ENCODE measurements around the gene SLC6A9.

Gene SLC6A9

GRCh38 chr1:43965316-43965715 lies 65.9 kb downstream of the SLC6A9 start:
- DNase-seq, result no peak

DNA sequence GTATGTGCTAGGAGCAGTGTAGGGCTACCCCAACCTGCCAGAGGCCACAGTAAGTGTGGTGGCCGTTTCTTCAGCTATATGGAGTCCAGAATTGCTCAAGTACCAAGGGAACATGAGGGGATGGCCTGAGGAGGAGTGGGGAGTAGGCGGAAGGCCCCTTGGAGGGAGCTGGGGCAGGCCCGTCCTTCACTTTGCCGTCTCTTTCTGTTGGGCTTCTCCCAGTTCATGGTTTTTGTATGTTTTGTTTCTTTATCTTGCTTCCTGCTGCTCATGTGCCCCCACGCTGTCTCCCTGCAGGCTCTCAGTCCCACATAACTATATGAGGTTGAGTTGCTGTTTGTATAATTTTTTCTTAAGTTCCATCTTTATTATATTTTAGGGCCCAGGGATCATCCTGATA lies 67.4 kb downstream of the SLC6A9 start:
- DNase-seq, result no peak

GRCh38 chr1:43963006-43963405 lies 68.3 kb downstream of the SLC6A9 start:
- DNase-seq, result no peak

GRCh38 chr1:43962324-43962723 lies 68.9 kb downstream of the SLC6A9 start:
- no peak for DNase-seq

GRCh38 chr1:43961692-43962091 lies 69.6 kb downstream of the SLC6A9 start:
- no peak for DNase-seq

GRCh38 chr1:43960798-43961197 lies 70.5 kb downstream of the SLC6A9 start:
- no peak for DNase-seq

DNA sequence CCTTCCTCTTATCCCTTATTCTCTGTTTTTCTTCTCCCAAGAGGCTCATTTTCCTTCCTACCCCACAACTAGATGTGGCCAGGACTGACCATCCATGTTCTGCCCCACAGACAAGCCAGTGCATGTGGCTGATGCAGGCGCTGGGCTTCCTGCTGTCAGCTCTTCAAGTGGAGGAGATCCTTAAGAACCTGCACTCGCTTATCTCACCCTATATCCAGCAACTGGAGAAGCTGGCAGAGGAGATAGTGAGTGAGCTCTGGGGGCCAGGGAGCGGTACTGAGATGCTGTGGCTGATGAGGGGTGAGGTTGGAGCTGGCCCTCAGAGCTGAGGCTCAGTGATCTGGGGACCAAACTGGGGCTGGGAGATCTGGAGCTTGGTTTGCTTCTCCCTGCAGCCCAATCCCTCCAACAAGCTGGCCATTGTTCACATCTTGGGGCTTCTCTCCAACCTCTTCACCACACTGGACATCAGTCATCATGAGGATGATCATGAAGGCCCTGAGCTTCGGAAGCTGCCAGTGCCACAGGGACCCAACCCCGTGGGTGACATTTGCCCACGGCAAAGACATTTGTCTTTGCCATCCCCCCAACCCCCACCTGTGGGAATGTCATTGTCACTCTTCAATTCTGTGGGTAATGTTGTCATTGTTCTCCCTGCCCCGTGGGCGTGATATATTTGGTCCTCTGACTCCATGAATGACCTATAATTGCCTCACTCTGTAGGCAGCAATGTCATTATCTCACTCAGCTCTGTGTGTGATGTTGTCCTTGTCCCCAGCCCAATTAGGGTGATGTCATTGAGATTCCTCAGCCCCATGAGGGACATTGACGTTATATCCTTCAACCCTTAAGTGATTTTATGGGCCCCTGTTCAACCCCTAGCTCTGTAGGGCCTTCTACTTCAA lies 72.7 kb downstream of the SLC6A9 start:
- no peak for DNase-seq

DNA sequence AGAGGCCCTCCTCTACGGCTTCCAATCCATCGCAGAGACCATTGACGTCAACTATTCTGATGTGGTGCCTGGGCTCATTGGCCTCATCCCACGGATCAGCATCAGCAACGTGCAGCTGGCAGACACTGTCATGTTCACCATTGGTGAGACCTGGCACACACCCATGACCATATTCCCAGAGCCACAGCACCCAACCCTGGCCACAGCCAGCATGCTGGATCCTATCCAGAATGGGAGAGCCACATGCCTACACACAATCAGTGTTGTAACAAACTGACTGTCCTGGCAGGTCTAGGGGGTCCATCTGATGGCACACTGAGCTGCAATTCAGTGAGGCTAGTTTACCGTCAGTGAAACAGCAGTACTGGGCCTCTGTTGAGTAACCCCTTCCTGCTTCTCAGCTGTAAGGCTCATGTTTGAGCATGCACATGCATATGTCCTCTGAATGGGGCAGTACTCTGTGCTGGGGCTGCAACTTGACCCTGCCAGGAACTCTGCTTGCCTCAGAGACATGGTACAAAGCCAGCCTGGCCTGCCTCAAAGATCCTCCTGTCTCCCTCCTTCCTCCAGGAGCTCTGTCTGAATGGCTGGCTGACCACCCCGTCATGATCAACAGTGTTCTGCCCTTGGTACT lies 73.7 kb downstream of the SLC6A9 start:
- DNase-seq, result no peak

GRCh38 chr1:43956234-43956633 lies 75.0 kb downstream of the SLC6A9 start:
- DNase-seq, result no peak

DNA sequence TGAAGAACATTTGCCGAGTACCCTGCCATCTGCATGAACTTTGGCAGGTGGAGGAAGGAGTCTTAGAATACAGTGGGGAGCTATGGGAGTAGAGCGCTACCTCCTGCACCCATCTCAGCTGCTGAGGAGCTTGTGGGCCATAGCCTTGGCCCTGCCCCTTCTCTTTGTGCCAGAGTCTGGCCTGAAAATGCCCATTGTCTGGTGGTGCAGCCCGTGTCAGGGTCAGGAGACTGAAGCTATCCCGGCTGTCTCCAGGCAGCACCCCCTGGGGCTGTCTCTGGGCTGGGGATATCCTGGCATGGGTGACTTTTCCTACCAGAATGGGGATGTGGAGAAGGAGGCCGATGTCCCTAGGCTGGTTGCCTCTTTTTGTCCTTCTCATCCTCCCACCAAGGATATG lies 77.2 kb downstream of the SLC6A9 start:
- DNase-seq, result no peak

DNA sequence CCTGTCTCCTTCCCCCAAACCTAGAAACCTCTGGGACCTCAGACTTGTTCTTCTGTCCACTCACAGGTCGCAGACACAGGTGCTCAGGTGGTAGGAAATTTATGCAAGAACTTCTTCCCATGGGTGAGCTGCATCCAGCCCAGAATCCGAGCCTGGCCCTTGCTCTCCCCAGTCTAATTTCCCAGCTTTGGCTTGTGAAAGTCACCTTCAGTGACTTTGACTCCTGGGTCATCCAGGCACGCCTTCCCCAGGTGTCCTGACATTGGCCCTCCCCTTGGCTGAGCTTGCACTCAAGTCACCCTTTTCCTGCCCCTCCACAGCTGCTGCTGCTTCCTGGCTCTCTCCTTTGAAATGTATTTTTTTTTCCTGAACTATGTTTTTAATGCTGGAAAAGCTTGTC lies 77.9 kb downstream of the SLC6A9 start:
- DNase-seq, result no peak

DNA sequence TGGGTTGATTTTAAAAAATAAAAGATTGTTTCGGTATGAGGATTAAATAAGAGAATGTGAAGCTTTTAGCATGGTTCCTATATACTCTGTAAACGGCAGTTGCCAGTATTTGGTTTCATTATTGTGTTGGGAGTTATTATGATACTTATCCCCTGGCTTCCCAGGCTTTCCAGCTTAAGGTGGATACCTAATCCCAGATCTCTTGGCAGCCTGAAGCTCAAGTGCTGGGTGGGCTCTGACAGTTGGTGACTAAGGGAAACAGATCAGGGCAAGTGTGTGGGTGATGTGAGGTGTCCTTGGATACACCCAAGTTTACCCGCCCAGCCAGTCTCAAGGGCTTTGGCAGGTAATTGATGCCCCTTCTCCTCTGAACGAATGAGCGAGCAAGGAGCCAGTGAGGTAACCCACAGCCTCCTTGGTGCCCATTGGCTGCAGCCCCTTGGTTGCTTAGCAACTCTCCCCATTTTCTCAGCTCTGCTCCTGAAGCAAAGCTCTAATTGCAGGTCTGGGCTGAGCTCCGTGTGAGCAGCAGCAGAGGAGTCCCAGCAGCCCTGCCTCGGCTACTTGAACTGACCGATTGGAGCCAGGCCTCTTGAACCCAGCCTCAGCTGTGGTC lies 78.4 kb downstream of the SLC6A9 start:
- DNase-seq, result no peak

- DNase-seq, result no peak
Measured at GRCh38 chr1:43951021-43951985, 80.0 kb downstream of the SLC6A9 start.

GRCh38 chr1:43949678-43950077 lies 81.6 kb downstream of the SLC6A9 start:
- DNase-seq, result no peak

DNA sequence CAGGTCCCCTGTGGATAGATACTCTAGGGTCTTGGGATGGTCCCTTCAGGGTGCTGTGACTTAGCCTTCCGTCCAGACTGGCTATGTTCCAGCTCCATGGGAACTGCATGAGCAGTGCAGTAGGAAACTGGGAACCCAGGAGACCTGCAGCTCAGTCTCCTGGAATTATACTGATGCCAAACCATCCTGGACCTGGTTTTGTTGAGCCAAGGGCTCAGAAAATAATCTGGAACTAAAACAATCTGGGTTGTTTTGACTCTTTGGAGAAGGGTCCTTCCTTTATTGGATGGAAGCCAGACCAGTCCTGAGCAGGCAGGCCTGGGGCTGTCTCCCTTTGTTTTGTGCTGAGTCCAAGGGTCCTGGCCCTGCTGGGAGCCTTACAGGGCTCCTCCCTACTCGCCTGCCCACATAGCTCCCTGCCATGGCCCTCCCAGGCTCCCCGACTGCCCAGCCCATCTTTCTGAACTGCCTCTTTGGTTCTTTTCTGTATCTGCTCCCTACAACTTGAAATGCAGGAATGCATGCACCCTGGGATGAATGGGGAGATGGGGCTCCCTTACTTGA lies 83.3 kb downstream of the SLC6A9 start:
- DNase-seq, result no peak

DNA sequence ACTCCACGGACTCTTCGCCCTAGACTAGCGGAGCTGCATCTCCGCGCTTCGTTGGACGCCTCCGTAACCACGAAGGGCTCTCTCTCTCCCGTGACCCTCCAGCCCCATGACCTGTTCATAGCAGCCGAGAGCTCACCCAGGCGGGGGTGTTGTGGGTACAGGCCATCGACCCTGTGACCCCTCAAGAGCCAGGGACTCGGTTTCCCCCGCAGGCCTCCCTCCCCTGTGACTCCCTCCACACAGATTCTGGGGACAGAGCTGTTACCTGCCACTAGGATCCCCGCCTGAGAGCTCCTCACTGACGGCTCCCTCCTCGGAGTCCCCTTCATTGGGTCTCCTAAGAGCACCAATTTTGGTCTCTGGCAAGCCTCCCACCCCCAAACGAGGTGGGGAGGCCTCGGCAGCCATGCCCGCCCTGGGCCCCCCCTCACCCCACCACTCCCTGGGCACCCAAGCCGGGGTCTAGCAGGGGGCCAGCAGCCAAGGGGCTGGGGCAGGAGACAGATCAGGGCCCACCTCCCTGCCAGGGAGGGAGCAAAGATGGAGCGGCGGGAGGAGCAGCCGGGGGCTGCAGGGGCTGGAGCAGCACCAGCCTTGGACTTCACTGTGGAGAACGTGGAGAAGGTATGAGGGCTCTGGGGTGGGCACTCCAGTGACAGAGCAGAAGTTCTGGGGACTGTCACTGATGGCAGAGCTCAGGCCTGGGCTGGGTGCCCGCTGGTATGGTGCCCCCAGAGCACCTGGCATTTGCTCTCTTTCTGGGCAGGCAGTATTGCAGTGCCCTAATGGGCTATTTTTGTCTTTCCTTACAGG lies 84.0 kb downstream of the SLC6A9 start:
- DNase-seq, result no peak
